Epithelial cell of prostate (primary cell): ENCODE data around the gene NHP2.

Source experiments
- DNase-seq: peaks from one replicate; pipeline ENCODE4 v3.0.0-alpha.2; 2011; ENCODE audit warnings: low read depth, low spot score
- H3K27ac ChIP-seq: fragments of 450-650 bp; 2 replicates; pipeline ENCODE4 v1.5.1; 2017; ENCODE audit warnings: mild to moderate bottlenecking

NHP2 gene

DNA sequence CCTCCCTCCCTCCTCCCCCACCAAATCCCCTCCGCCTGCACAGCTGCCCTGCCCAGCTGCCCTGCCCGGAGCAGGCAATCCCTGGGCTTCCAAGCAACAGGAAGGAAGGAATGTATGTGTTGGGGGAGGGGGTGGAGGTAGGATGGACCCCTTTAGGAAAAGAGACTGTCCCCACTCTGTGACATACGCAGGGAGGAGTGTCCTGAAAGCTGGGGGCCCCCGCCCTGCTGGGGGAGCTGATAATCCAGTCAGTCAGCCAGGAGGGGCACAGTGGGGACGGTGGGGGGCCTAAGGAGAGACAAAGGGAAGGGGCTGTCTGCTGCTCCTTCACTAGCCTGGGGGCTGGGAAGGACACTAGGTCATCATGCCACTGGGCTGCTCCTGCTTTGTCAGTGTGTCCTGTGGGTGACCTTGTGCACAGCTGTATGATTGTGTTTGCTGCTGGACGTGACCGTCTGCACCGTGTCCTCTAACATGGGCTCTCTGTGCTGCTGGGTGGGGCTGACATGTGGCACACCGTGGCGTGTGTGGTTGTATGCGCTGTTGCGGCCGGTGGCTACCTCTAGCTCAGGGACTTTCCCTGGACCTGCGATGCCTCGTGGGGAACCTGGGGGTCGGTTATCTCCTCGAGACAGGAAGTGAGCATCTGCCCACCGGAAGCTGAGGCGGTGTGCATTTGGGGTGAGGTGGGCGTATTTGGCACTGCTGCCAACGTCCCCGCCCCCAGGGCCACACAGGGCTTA, 37.4 kb downstream of the NHP2 start:
- no peak overlapping the region for H3K27ac ChIP-seq
- no peak for DNase-seq

DNA sequence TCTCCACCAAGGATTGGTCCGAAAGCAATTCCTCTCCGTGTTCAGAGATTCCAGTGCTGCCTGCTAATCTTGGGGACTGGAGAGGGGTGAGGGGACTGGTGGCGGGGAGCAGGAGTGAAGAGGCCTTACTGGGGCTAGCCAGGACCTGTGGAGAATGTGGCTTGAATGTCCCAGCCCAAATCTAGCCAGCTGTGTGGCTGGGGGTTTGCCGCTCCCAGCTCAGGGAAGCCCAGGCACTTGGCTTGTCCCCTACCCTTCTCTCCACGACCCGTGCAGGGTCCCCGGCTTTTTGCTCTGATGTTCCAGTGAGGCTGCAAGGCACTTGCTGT, 37.9 kb downstream of the NHP2 start:
- no peak for DNase-seq

DNA sequence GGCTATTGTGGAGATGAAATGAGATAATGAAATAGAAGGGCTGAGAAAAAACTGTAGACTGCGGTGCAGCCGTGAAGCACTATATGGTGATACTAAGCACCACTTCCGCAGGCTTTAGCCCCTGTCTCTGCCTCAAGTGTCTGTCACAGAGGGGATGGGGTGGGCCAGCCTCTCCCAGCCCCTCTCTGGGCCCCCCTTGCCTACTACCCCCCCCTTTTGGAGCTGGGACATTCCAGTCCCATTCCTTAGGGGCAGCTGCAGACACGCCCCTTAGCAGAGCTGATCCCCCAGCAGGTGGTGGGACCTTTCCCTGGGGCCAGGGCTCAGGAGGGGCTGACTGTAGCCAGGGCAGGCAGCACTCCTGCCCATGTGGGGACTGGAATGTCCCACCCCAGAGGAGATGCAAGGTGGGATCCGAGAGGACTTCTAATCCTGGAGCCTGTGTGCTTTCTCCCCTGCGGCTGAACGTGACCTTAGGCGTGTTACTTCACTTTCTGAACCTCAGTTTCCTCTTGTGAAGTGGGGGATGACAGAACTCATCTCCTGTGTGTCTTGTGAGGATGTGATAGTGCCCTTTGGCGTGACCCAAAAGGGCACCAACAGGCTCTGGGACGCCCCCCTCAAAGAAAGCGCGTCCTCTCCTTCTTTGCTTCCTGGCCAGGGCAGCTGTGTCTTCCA, 38.4 kb downstream of the NHP2 start:
- H3K27ac ChIP-seq: no peak overlapping the region
- DNase-seq: no peak

More for the DNA sequence above, 37.9 kb downstream of the NHP2 start:
- no peak overlapping the region for H3K27ac ChIP-seq

DNA sequence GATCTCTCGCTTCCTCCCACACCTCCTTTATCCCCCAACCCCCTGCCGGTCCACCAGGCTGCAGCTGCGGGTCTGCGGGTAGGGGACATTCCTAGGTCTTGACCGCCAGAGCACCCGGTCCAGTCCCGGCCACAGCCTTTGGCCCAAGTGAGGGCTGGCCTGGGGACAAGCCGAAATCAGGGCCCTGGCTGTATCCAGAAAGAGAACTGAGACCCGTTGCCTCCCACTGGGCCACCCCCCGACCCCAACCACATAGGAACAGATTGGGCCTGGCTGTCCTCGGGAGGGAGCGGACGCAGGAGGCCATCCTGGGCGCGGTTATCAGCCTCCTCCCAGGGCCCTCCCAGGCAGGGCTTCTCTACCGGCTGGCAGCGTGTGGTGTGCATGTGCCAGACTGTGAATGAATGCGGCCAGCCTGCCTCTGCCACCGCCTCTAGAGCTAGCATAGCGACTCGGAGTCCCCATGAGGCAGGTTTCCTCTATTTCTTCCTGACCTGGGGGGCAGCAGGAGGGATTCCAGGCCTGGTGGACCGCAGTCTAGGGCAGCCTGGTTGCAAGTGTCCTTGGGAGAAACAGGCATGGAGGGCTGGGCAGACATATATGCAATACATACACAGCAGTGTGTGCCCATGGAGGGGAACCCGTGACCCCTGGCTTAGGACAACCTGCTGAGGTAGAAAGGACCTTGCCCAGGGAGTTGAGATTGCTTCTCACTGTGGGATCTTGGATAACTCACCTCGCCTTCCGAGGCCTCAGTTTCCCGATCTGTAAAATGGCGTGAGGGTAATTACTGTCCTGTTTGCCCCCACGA, 39.2 kb downstream of the NHP2 start:
- DNase-seq: no peak

DNA sequence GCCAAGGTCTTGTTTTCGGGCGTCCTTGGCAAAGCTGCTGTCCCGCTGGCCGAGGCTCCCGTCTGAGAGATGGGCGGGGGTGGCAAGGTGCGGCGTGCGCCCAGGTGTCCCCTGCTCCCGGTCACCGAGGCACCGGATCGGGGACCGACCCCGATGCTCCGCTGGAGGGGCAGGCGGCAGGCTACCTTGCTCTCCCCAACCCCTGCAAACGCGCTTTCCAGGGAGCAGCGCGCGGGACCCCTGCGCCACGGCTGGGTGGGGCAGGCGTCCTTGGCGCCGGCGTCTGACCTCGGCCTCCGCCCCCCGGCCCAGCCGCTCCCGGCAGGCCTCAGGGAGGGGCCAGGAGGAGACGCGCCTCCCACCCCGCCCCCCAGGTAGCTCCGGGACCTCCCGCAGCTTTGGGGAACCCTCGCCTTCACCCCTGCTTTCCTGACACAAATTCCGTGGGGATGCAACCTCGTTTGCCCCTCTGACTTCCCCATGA, 39.8 kb downstream of the NHP2 start:
- peak overlapping the region; percentile 49 for H3K27ac ChIP-seq
- DNase-seq: no peak

More for the DNA sequence above, 39.2 kb downstream of the NHP2 start:
- peak overlapping the region; percentile 49 for H3K27ac ChIP-seq

DNA sequence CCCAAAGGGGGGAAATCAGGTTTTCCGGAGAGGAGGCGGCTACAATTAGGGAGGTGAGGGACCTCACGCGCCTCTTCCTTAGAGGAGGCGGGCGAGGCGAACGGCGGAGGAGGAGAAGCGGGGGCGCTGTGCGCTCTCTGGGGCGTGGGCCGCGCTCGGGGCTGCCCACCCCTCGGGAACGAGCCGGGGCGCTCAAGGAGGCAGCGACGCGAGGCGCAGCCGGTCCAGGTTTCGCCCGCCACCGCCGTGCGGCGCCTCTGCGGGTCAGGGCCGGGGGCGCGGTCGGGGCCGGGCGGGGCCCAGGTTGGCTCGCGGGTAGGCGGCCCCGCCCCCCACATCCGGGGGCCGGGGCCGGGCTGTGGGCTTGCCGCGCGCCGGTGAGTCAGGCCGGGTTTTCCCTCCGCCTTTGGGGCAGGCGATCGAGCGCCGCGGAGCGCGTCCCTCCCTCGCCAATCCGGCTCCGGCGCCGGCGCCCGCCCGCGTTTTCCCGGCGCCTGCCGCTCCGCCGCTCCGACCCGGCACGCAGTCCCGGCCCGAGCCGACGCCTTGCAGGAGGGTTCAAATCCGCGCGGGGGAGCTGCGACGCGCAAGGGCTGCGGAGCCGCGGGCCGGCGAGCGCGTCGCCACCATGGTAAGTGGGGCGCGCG, 40.4 kb downstream of the NHP2 start, which contains the start of gene N4BP3:
N4BP3 (plus strand) TSS at position 392 of the 647 bp plus-strand sequence. CDS start 6,052 bp downstream, outside the sequence.
- DNase-seq: no peak
- peak within 1 kb of the TSS; percentile 49 for H3K27ac ChIP-seq

DNA sequence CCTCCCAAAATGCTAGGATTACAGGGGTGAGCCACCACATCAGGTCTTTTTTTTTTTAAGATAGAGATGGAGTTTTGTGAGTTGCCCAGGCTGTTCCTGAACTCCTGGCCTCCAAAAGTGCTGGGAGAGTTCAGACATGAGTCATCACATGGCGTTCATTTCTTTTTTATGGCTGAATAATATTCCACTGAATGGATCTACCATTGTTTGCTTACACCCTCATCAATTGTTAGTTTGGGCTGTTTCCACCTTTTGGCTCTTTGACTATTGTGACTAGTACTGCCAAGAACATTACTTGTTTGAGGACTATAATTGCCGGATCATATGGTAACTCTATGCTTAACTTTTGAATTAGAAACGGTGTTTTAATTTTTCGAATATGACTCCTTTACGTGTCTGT, 41.1 kb downstream of the NHP2 start:
- H3K27ac ChIP-seq: no peak overlapping the region
- no peak for DNase-seq

DNA sequence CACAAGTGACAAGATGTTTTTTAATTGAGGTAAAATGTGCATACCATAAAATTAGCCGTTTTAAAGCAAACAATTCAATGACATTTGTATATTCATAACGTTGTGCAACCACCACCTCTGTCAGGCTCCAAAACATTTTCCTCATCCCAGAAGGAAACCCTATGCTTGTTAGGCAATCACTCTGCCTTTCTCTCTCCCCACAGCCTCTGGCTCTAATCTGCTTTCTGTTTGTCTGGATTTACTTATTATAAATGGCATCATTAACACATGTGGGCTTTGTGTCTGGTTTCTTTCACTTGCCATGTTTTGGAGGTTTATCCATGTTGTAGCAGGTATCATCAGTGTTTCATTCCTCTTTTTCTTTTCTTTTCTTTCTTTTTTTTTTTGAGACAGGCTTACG, 41.8 kb downstream of the NHP2 start:
- no peak for DNase-seq
- H3K27ac ChIP-seq: peak overlapping the region; percentile 6

DNA sequence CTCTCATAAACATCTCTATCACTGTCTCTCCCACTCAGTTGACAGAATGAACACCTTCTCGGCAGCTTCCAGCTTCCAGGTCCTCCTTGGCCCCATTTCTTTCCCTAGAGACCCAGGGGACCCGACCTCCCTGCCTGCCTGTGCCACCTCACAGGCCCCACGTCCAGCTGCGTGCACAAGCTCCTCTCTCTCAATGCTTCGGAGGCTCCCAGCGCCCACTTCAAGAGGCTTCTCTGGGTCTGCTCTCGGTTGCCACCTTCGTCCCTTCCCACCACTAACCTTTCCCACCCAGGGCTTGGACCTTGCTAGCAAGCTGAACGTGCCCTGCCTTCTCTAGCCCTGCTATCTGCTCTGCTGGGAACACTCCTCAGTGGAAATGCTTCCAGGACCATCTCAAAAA, 43.2 kb downstream of the NHP2 start:
- no peak overlapping the region for H3K27ac ChIP-seq
- DNase-seq: no peak

DNA sequence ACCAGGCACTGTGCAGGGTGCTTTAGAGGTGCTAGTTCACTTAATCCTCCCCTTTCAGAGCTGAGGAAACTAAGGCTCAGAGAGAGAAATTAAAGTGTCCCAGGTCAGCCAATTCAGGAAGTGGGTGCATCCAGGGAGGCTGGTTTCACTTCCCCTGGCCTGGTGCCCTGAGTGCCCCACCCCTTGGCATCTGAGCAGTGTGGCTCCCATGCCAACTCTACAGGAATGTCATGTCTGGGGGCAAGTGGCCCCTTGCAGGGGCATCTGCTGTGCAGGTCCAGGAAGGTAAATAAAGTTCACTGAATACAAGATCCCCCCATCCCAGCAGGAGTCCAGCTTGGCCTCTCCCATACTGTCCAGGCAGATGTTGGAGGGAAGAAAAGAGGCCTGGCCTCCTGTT, 44.7 kb downstream of the NHP2 start:
- no peak for DNase-seq

DNA sequence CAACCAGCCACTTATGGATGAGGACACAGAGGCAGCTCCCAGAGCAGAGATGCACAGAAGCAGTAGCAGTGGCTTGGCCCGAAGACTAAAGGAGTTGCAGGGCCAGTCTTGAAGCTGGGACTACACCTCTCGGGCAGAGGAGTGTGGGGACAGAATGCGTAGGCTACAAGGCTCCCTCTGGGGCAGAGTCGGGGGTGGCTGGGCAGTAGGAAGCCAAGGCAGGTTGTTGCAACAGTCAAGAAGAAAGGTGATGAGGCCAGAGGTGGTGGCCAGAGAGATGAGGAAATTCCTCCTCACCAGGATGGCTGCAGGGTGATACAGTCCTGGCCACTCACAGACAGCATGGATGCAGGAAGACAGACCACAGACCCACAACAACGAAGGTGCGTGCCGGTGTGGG, 45.2 kb downstream of the NHP2 start:
- peak overlapping the region; percentile 19 for H3K27ac ChIP-seq
- DNase-seq: no peak

More for the DNA sequence above, 44.7 kb downstream of the NHP2 start:
- peak overlapping the region; percentile 19 for H3K27ac ChIP-seq

DNA sequence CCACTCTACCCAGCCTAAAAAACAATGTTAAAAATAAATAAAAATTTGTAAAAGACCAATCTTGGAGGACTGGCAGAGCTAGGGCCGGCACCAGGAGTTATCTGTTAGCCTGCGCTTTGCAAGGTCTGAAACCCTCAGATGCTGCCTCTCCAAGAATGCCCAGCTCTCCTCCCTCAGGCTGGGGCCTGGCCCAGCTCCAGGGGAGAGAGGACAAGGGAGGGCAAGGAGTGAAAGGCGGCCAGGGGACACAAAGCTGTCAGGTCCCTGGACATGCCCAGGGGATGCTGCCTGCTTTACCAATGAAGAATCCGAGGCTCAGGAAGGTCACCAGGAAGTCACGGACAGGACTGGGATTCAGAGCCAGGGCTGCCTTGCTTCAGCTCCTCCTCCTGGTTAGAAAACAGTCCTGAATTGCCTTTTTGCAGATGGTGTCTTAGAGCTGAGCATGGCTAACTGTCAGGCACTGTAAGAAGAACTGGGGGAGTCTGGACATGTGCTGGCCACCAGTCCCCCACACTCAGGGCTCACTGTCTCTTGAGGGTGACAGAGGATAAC, 45.9 kb downstream of the NHP2 start:
- no peak for DNase-seq
- no peak overlapping the region for H3K27ac ChIP-seq

DNA sequence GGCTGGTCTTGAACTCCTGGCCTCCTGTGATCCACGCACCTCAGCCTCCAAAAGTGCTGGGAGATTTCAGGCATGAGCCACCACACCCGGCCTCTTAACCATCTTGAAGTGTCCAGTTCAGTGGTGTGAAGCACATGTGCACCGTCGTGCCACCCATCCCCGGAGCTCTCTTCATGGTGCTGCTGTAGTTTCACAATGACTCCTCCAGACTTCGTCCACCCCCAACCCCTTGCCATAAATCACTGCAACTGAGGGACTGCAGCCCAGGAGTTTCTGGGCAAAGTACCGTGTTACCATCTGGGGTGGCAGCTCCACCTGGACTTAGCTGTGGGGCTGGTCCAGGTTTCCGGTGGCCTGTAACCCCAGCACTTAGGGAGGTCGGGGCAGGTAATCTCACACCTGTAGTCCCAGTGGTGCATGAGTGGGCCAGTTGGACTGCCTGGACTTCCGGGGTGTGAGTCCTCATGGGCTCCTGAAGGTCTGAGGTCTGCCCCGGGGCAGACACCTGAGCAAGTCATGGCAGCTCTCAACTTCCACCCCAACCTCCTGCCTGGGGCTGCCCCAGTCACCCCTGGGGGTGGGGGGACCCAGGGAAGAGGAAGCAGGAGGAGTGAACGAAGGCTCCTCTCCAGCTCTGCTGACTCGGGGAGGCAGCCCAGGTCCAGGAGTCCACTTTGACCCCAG, 47.0 kb downstream of the NHP2 start:
- DNase-seq: no peak
- peak overlapping the region; percentile 32 for H3K27ac ChIP-seq

DNA sequence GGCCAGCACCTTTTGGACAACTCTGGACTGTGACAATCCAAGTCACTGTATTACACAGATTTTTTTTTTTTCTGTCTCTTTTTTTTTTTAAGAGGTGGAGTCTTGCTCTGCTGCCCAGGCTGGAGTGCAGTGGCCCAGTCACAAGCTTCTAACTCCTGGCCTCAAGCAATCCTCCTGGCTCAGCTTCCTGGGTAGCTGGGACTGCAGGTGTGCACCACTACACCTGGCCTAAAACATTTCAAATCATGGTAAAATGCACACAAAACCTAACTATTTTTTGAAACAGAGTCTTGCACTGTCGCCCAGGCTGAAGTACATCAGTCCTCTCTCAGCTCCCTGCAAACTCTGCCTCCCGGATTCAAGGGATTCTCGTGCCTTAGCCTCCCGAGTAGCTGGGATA, 47.6 kb downstream of the NHP2 start:
- no peak for DNase-seq
- peak overlapping the region; percentile 32 for H3K27ac ChIP-seq

DNA sequence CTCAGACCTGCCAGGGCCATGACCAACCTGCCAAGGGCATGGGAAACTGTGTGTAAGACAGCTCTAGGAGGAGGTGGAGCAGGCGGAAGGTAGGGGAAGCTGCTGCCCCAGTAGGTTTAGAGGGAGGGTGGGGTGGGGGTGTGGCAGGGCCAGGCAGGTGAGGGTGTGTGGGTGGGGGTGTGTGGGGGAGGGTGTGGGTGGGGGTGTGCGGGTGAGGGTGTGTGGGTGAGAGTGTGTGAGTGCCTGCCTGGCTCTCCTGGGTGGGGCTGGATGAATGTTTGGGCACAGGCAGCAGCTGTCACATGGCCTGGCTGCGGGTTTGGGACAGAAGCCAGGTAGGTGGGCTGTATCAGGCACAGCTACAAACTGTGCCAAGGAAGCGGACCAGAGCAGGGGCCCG, 49.2 kb downstream of the NHP2 start:
- H3K27ac ChIP-seq: no peak overlapping the region
- DNase-seq: no peak

DNA sequence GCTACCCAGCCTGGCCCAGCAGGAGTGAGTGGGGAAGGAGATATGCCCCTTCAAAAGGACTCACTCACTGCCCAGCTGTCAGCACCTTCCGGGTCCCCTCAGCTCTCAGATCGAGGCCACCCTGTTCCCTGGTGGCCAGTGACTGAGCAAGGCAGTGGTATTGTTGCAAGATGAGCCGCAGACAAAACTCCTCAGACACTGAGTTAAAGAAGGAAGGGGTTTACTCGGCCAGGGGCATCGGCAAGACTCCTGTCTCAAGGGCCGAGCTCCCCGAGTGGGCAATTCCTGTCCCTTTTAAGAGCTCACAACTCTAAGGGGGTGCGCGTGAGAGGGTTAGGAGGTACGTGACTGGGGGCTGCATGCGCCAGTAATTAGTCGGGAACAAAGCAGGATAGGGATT, 50.1 kb downstream of the NHP2 start:
- H3K27ac ChIP-seq: no peak overlapping the region
- DNase-seq: no peak
